K562 (cell line): ENCODE results near the gene FANCG. TPM values are rescaled to one million over a fixed set of nuclear protein-coding genes. Genes with fewer than 3 reads are reported as not detected.

Experiments used
- ARID3A ChIP-seq: IDR thresholded peaks from 2 replicates; pipeline ENCODE4 v1.6.1; 2012; ENCODE audit warnings: low read depth, low read length, improper control_type of control experiment, borderline replicate concordance
- EZH2 ChIP-seq: IDR thresholded peaks from 2 replicates; pipeline ENCODE4 v1.6.1; 2012; ENCODE audit warnings: low read depth, mild to moderate bottlenecking, inconsistent platforms, low read length, borderline replicate concordance
- GMEB1 ChIP-seq: fragments of 250-450 bp; sonication (Bioruptor Pico); IDR thresholded peaks from 2 replicates; pipeline ENCODE4 v1.4.0; 2020; ENCODE audit warnings: mild to moderate bottlenecking
- HDAC1 ChIP-seq, 2 experiments: fragments of 450-650 bp; IDR thresholded peaks; 2 replicates each; pipeline ENCODE4 v1.6.1; 2016 to 2017; ENCODE audit warnings: inconsistent platforms in 1 of 2, mild to moderate bottlenecking in 1 of 2, moderate library complexity in 1 of 2
- HNRNPLL ChIP-seq: fragments of 200-400 bp; formaldehyde crosslinking; IDR thresholded peaks from 2 replicates; pipeline ENCODE4 v1.6.1; 2017; ENCODE audit warnings: low read length, low read depth, mild to moderate bottlenecking; ENCODE audit not compliant: poor library complexity, severe bottlenecking
- L3MBTL2 ChIP-seq: fragments of 450-650 bp; IDR thresholded peaks from 2 replicates; pipeline ENCODE4 v1.6.1; 2016; ENCODE audit warnings: mild to moderate bottlenecking, moderate library complexity
- LARP7 ChIP-seq: fragments of 450-650 bp; IDR thresholded peaks from 2 replicates; pipeline ENCODE4 v1.6.1; 2016
- NFIC ChIP-seq: fragments of 450-650 bp; IDR thresholded peaks from 2 replicates; pipeline ENCODE4 v1.6.1; 2017; ENCODE audit warnings: mild to moderate bottlenecking, inconsistent platforms
- POLR2A ChIP-seq: fragments of 450-650 bp; conservative IDR thresholded peaks from 2 replicates; pipeline ENCODE4 v1.6.1; 2016
- REST ChIP-seq, 2 experiments: fragments of 450-650 bp; formaldehyde crosslinking in 1 of 2; IDR thresholded peaks; 2 replicates each; pipeline versions ENCODE4 v1.4.0 to v1.6.1; 2014 to 2020; ENCODE audit warnings: mild to moderate bottlenecking in 2 of 2, borderline replicate concordance in 1 of 2, low read depth in 1 of 2
- RNF2 ChIP-seq: sonication (generic); IDR thresholded peaks from 2 replicates; pipeline ENCODE4 v1.6.1; 2016
- TAF1 ChIP-seq: IDR thresholded peaks from 2 replicates; pipeline ENCODE4 v1.6.1; 2011; ENCODE audit warnings: mild to moderate bottlenecking, low read length, moderate library complexity; ENCODE audit not compliant: insufficient read depth, control insufficient read depth, severe bottlenecking; ENCODE audit errors: extremely low read depth
- TGIF2 ChIP-seq: sonication (generic); formaldehyde crosslinking; IDR thresholded peaks from 2 replicates; pipeline ENCODE4 v1.8.1; 2022; ENCODE audit warnings: mild to moderate bottlenecking, missing genetic modification reagents, moderate library complexity
- ZBTB7A ChIP-seq: IDR thresholded peaks from 2 replicates; pipeline ENCODE4 v1.6.1; 2011; ENCODE audit warnings: low read depth, mild to moderate bottlenecking, low read length, moderate library complexity, borderline replicate concordance; ENCODE audit not compliant: control insufficient read depth
- ZNF274 ChIP-seq: IDR thresholded peaks from 2 replicates; pipeline ENCODE4 v1.6.1; 2011; ENCODE audit warnings: low read depth, mild to moderate bottlenecking, low read length, moderate library complexity, borderline replicate concordance
- polyA plus RNA-seq, 8 experiments: library from polyadenylated mRNA; depleted of rRNA in 4 of 8; stranded (reverse) in 5 of 8; unstranded in 3 of 8; fragments of >200 nt; fragmentation: Nextera tagmentation in 2 of 8; fragmentation: Illumina TruSeq in 1 of 8; extraction: Ambion mirVana in 2 of 8; extraction: Trizol in 1 of 8; gene quantifications; 2 replicates each; pipeline versions ENCODE4 v1.2.1 to v1.2.3, GENCODE V29; 2011 to 2014; ENCODE audit warnings: inconsistent platforms in 1 of 8, missing spikeins in 1 of 8
- total RNA-seq, 7 experiments: library from RNA; depleted of rRNA in 6 of 7; stranded (reverse); fragments of >200 nt in 6 of 7; fragmentation: Illumina TruSeq in 2 of 7; extraction: Trizol in 2 of 7; gene quantifications; 2 replicates each; pipeline versions ENCODE4 v1.2.1 to v1.2.3, GENCODE V29; 2011 to 2021; ENCODE audit warnings: low replicate concordance in 1 of 7

Gene FANCG
- total and polyA plus RNA-seq, 9 of the 15 experiments (the other 6 are each of a cell fraction or from before 2014, with no cell fraction given) = 7.5 to 43.9 (median 31.0) TPM

- TF ChIP-seq GMEB1 = no peak
- TF ChIP-seq HNRNPLL = no peak
- TF ChIP-seq ARID3A = no peak
- peak in 1 of 2 experiments; percentile 78; a peak in 2 of 4 replicates for TF ChIP-seq HDAC1 (IDR thresholded peaks at IDR 0.05)
- peak; percentile 89 for TF ChIP-seq L3MBTL2
- 0 out of 2 replicates have a peak, but pooled peaks have one; percentile 25 for TF ChIP-seq RNF2
- peak; percentile 75 for TF ChIP-seq POLR2A
- no peak for TF ChIP-seq ZNF274
- peak; percentile 38 for TF ChIP-seq TAF1
- no peak for TF ChIP-seq NFIC
- peak; percentile 5; the same call in 1 of the 2 replicates for TF ChIP-seq REST (IDR thresholded peaks at IDR 0.05; ENCODE audit: borderline replicate concordance)
- peak; percentile 64; the same call in 1 of the 2 replicates for TF ChIP-seq REST (CRISPR knock-in tag; IDR thresholded peaks at IDR 0.05; ENCODE audit: low read depth)
- no peak for TF ChIP-seq LARP7
- no peak for TF ChIP-seq TGIF2 (CRISPR knock-in tag)
- no peak for TF ChIP-seq EZH2
- no peak for TF ChIP-seq ZBTB7A
These were observed at the start of gene FANCG (continued) for GRCh38 chr9:35079426-35080341.
